ENCODE results near the gene CACNA2D3.

DNA sequence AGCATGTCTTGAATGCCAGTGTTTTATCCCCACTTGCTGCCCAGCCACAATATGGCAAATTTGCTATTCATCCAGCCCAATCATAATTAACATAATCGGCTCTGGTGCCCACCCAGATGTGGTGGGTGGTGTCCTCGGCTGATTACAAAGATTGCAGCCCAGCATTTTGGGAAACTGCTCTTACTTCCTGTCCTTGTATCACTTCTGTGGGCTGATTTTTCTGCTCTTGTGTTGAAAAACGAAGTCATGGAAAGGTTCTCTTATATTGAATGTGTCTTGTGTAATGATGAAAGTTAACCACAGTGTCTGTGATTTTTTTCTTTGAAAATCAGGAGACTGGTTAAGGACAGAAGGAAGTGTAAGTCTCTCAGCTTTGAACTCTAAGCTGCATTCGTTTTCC is 141.7 kb downstream of the CACNA2D3 start:
- TF ChIP-seq, protein P1, sequence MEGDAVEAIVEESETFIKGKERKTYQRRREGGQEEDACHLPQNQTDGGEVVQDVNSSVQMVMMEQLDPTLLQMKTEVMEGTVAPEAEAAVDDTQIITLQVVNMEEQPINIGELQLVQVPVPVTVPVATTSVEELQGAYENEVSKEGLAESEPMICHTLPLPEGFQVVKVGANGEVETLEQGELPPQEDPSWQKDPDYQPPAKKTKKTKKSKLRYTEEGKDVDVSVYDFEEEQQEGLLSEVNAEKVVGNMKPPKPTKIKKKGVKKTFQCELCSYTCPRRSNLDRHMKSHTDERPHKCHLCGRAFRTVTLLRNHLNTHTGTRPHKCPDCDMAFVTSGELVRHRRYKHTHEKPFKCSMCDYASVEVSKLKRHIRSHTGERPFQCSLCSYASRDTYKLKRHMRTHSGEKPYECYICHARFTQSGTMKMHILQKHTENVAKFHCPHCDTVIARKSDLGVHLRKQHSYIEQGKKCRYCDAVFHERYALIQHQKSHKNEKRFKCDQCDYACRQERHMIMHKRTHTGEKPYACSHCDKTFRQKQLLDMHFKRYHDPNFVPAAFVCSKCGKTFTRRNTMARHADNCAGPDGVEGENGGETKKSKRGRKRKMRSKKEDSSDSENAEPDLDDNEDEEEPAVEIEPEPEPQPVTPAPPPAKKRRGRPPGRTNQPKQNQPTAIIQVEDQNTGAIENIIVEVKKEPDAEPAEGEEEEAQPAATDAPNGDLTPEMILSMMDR (IDR thresholded peaks at IDR 0.05), result no peak
- no peak for TF ChIP-seq POLR2AphosphoS5 (IDR thresholded peaks at IDR 0.05)
- no peak for TF ChIP-seq POLR2A (IDR thresholded peaks at IDR 0.05)

Measured in transverse colon (tissue), 4 donors.